K562 (cell line): ENCODE data around the gene LMBR1. TPM values are rescaled to one million over a fixed set of nuclear protein-coding genes. Genes with fewer than 3 reads are reported as not detected.

Experiments used
- ATAC-seq: fragments of 200-7000 bp; cut with Tn5 transposase; 3 replicates; pipeline ENCODE4 v1.9.1; 2020; ENCODE audit warnings: moderate library complexity
- BruUV-seq: library from RNA; stranded (reverse); fragments of 400-500 nt; replicated peaks from 2 replicates; lab custom pipeline; 2021; lab: Mats Ljungman, UMichigan
- CTCF ChIA-PET: fragments of 300-600 bp; formaldehyde crosslinking; extraction: SDS; loops from one replicate; lab custom pipeline; 2021; ENCODE audit warnings: low intra/inter-chr PET ratio; lab: Yijun Ruan, JAX
- POLR2A ChIA-PET: fragments of 300-600, 350-650 bp; sonication (Branson Sonifier 250); formaldehyde crosslinking; extraction: SDS; loops from one replicate; lab custom pipeline; 2021; ENCODE audit warnings: antibody characterized with exemption, inconsistent platforms; lab: Yijun Ruan, JAX
- DNase-seq, 4 experiments: peaks; one replicate each; pipeline versions ENCODE4 v3.0.0 to v3.0.0-alpha.2; 2011 to 2018; ENCODE audit warnings: low spot score in 3 of 4, mixed read lengths in 3 of 4; ENCODE audit errors: extremely low read depth in 1 of 4
- FAIRE-seq: peaks from 2 replicates; lab custom pipeline; 2011; peaks lifted over from hg19 to GRCh38; lab: Jason Lieb, UNC
- H2AFZ ChIP-seq: 2 replicates; pipeline ENCODE4 v1.6.0; 2011; ENCODE audit warnings: low read depth, low read length, control low read depth, inconsistent platforms
- H3K27ac ChIP-seq: fragments of 200-600 bp; 3 replicates; pipeline ENCODE4 v1.8.0; 2011; ENCODE audit warnings: low read depth, mild to moderate bottlenecking, control low read depth, inconsistent platforms, low read length, moderate library complexity, mixed read lengths; ENCODE audit errors: extremely low read depth
- H3K27me3 ChIP-seq, 2 experiments: fragments of 300-600 bp in 1 of 2; 2 replicates in 1 of 2; 3 replicates in 1 of 2; pipeline versions ENCODE4 v1.6.0 to v1.8.0; 2011; ENCODE audit warnings: inconsistent platforms in 2 of 2, low read length in 2 of 2, mild to moderate bottlenecking in 1 of 2, mixed read lengths in 1 of 2, moderate library complexity in 1 of 2; ENCODE audit not compliant: control insufficient read depth in 2 of 2, insufficient read depth in 2 of 2
- H3K36me3 ChIP-seq: fragments of 300-600 bp; 3 replicates; pipeline ENCODE4 v1.8.0; 2011; ENCODE audit warnings: mild to moderate bottlenecking, low read length, inconsistent platforms; ENCODE audit not compliant: control insufficient read depth, insufficient read depth
- H3K4me1 ChIP-seq, 2 experiments: fragments of 200-600 bp in 1 of 2; replicated peaks in 1 of 2; 2 replicates in 1 of 2; 3 replicates in 1 of 2; pipeline versions ENCODE4 v1.5.1 to v1.8.0; 2011; ENCODE audit warnings: inconsistent platforms in 2 of 2, low read length in 2 of 2, mild to moderate bottlenecking in 1 of 2, mixed read lengths in 1 of 2, moderate library complexity in 1 of 2; ENCODE audit not compliant: control insufficient read depth in 2 of 2, insufficient read depth in 2 of 2
- H3K4me2 ChIP-seq: 2 replicates; pipeline ENCODE4 v1.6.1; 2011; ENCODE audit warnings: low read length, control low read depth, inconsistent platforms, mixed read lengths; ENCODE audit not compliant: insufficient read depth
- H3K4me3 ChIP-seq: fragments of 200-600 bp; sonication (generic), shearing (Covaris generic); 2 replicates; pipeline ENCODE4 v1.5.1; 2016; ENCODE audit warnings: control low read depth, inconsistent platforms
- H3K79me2 ChIP-seq: fragments of 200-600 bp; 3 replicates; pipeline ENCODE4 v1.8.0; 2011; ENCODE audit warnings: low read length, inconsistent platforms; ENCODE audit not compliant: control insufficient read depth, insufficient read depth
- H3K9ac ChIP-seq, 2 experiments: 2 replicates each; pipeline versions ENCODE4 v1.6.0 to v1.6.1; 2011; ENCODE audit warnings: low read depth in 2 of 2, low read length in 2 of 2, control low read depth in 1 of 2, inconsistent platforms in 1 of 2, mild to moderate bottlenecking in 1 of 2, mixed read lengths in 1 of 2; ENCODE audit not compliant: insufficient read depth in 1 of 2
- H3K9me1 ChIP-seq: one replicate; pipeline ENCODE4 v1.6.0; 2011; ENCODE audit warnings: inconsistent platforms, mild to moderate bottlenecking, low read length, moderate library complexity; ENCODE audit not compliant: control insufficient read depth, insufficient read depth
- H3K9me3 ChIP-seq: replicated peaks from 2 replicates; pipeline ENCODE4 v1.5.1; 2011; ENCODE audit warnings: low read depth, low read length, inconsistent platforms; ENCODE audit not compliant: control insufficient read depth, insufficient read depth
- H4K20me1 ChIP-seq: replicated peaks from 2 replicates; pipeline ENCODE4 v1.6.1; 2011; ENCODE audit warnings: low read length, inconsistent platforms, mixed read lengths; ENCODE audit not compliant: control insufficient read depth, insufficient read depth
- ADNP ChIP-seq: fragments of 200-800 bp; sonication (Bioruptor generic); IDR thresholded peaks from 2 replicates; pipeline ENCODE4 v1.6.1; 2016; ENCODE audit warnings: missing genetic modification characterization, missing compliant biosample characterization
- ARHGAP35 ChIP-seq: fragments of 450-650 bp; IDR thresholded peaks from 2 replicates; pipeline ENCODE4 v1.6.1; 2018; ENCODE audit not compliant: partially characterized antibody
- ARNT ChIP-seq, 2 experiments: fragments of 450-650 bp; IDR thresholded peaks; 2 replicates each; pipeline ENCODE4 v1.6.1; 2016; ENCODE audit warnings: mild to moderate bottlenecking in 1 of 2
- ATF4 ChIP-seq: fragments of 450-650 bp; formaldehyde crosslinking; IDR thresholded peaks from 2 replicates; pipeline ENCODE4 v1.4.0; 2022; ENCODE audit warnings: mild to moderate bottlenecking, moderate library complexity
- BRCA1 ChIP-seq, 2 experiments: fragments of 450-650 bp in 1 of 2; sonication (generic) in 1 of 2; formaldehyde crosslinking in 1 of 2; IDR thresholded peaks; 2 replicates each; pipeline versions ENCODE4 v1.5.0 to v1.6.1; 2017 to 2020; ENCODE audit warnings: mild to moderate bottlenecking in 1 of 2, missing genetic modification reagents in 1 of 2
- HDAC3 ChIP-seq: fragments of 450-650 bp; IDR thresholded peaks from 2 replicates; pipeline ENCODE4 v1.6.1; 2018; ENCODE audit warnings: borderline replicate concordance, mild to moderate bottlenecking, moderate library complexity; ENCODE audit not compliant: partially characterized antibody
- HMG20B ChIP-seq: fragments of 250-450 bp; sonication (Bioruptor Pico); IDR thresholded peaks from 2 replicates; pipeline ENCODE4 v1.5.0; 2021; ENCODE audit warnings: mild to moderate bottlenecking
- JUND ChIP-seq, 2 experiments: IDR thresholded peaks; 2 replicates in 1 of 2; 3 replicates in 1 of 2; pipeline ENCODE4 v1.6.1; 2011; ENCODE audit warnings: borderline replicate concordance in 2 of 2, low read depth in 2 of 2, low read length in 2 of 2, improper control_type of control experiment in 1 of 2, missing biosample characterization in 1 of 2, missing genetic modification characterization in 1 of 2, missing genetic modification reagents in 1 of 2
- PTRF ChIP-seq: fragments of 450-650 bp; IDR thresholded peaks from 2 replicates; pipeline ENCODE4 v1.6.1; 2016; ENCODE audit warnings: mild to moderate bottlenecking, missing genetic modification characterization, missing compliant biosample characterization
- SMAD4 ChIP-seq: fragments of 250-450 bp; sonication (Bioruptor Pico); conservative IDR thresholded peaks from 2 replicates; pipeline ENCODE4 v1.8.0; 2021; ENCODE audit warnings: inconsistent platforms, mild to moderate bottlenecking, moderate library complexity
- TCF7L2 ChIP-seq: fragments of 150-350 bp; IDR thresholded peaks from 2 replicates; pipeline ENCODE4 v1.6.1; 2016; ENCODE audit warnings: low read depth, mild to moderate bottlenecking, low read length, moderate library complexity
- TCFL5 ChIP-seq: fragments of 250-450 bp; sonication (Bioruptor Pico); conservative IDR thresholded peaks from 2 replicates; pipeline ENCODE4 v1.6.1; 2021; ENCODE audit warnings: mild to moderate bottlenecking, moderate library complexity, matching md5 sums
- ZBTB11 ChIP-seq, 3 experiments: fragments of 200-800 bp in 1 of 3; fragments of 250-450 bp in 1 of 3; fragments of 450-650 bp in 1 of 3; sonication (Bioruptor Pico) in 1 of 3; sonication (Bioruptor generic) in 1 of 3; formaldehyde crosslinking in 1 of 3; IDR thresholded peaks; 2 replicates each; pipeline versions ENCODE4 v1.6.1 to v1.8.0; 2016 to 2022; ENCODE audit warnings: mild to moderate bottlenecking in 2 of 3, missing genetic modification characterization in 2 of 3, missing compliant biosample characterization in 1 of 3, moderate library complexity in 1 of 3
- WGBS: fragments of 100-300 bp; shearing (Covaris generic); methylation state at CpG from one replicate; pipeline ENCODE4 v1.1.6; 2016; ENCODE audit warnings: low coverage, mixed read lengths; ENCODE audit not compliant: insufficient coverage; ENCODE audit errors: missing lambda C conversion rate; 5-methylcytosine and 5-hydroxymethylcytosine counted together
- in situ Hi-C: fragments of 300-500 bp; cut with MboI; formaldehyde crosslinking; loops from 4 replicates; pipeline ENCODE4 v1.15.0; 2018; ENCODE audit warnings: inconsistent platforms, mixed read lengths
- intact Hi-C: fragments of 100-400 bp; cut with micrococcal nuclease; formaldehyde crosslinking; loops from 2 replicates; pipeline ENCODE4 v1.14.2; 2022
- polyA plus RNA-seq, 8 experiments: library from polyadenylated mRNA; depleted of rRNA in 4 of 8; stranded (reverse) in 5 of 8; unstranded in 3 of 8; fragments of >200 nt; fragmentation: Nextera tagmentation in 2 of 8; fragmentation: Illumina TruSeq in 1 of 8; extraction: Ambion mirVana in 2 of 8; extraction: Trizol in 1 of 8; gene quantifications; 2 replicates each; pipeline versions ENCODE4 v1.2.1 to v1.2.3, GENCODE V29; 2011 to 2014; ENCODE audit warnings: inconsistent platforms in 1 of 8, missing spikeins in 1 of 8
- total RNA-seq, 7 experiments: library from RNA; depleted of rRNA in 6 of 7; stranded (reverse); fragments of >200 nt in 6 of 7; fragmentation: Illumina TruSeq in 2 of 7; extraction: Trizol in 2 of 7; gene quantifications; 2 replicates each; pipeline versions ENCODE4 v1.2.1 to v1.2.3, GENCODE V29; 2011 to 2021; ENCODE audit warnings: low replicate concordance in 1 of 7

The LMBR1 gene
- total and polyA plus RNA-seq, 9 of the 15 experiments (the other 6 are each of a cell fraction or from before 2014, with no cell fraction given): 7.7 to 90.0 (median 59.9) TPM

GRCh38 chr7:156896388-156897022, 3.5 kb upstream of the LMBR1 start (continued):
- TF ChIP-seq ZBTB11 (CRISPR knock-in tag; IDR thresholded peaks at IDR 0.05): no peak

GRCh38 chr7:156895024-156895780, 2.2 kb upstream of the LMBR1 start:
- intact Hi-C loops: no loop called here
- FAIRE-seq: peak; percentile 19
- TF ChIP-seq HMG20B (CRISPR knock-in tag) (no peak), TCFL5 (CRISPR knock-in tag) (no peak), ATF4 (peak; percentile 61; the same call in 1 of the 2 replicates), BRCA1 (IDR thresholded peaks at IDR 0.05) (no peak), BRCA1 (CRISPR knock-in tag; IDR thresholded peaks at IDR 0.05) (no peak), JUND (IDR thresholded peaks at IDR 0.05; ENCODE audit: borderline replicate concordance, low read depth, low read length) (peak; percentile 67), JUND (tag; IDR thresholded peaks at IDR 0.05; ENCODE audit: borderline replicate concordance, low read depth, low read length) (no peak; the same call in 2 of the 3 replicates), PTRF (tag) (no peak), ADNP (tag) (no peak), ARNT (IDR thresholded peaks at IDR 0.05) (no peak), HDAC3 (no peak), TCF7L2 (no peak), SMAD4 (CRISPR knock-in tag) (0 out of 2 replicates have a peak, but pooled peaks have one; percentile 48), ARHGAP35 (no peak)

More at GRCh38 chr7:156895024-156895780, 2.2 kb upstream of the LMBR1 start:
- H3K79me2 ChIP-seq: peaks cover 25% of the 10 kb centered on the region
- no peak overlapping the region for H2AFZ ChIP-seq
- no peaks in the 10 kb centered on the region for H3K27me3 ChIP-seq
- H4K20me1 ChIP-seq: peaks cover 3% of the 10 kb centered on the region; the same call in 1 of the 2 replicates
- H3K4me1 ChIP-seq: peaks cover 14 to 18% of the 10 kb centered on the region in 2 experiments
- H3K4me2 ChIP-seq: no peak overlapping the region
- in situ Hi-C loops: no loop called here
- no peaks in the 10 kb centered on the region for H3K36me3 ChIP-seq
- no peaks in the 10 kb centered on the region for H3K9me1 ChIP-seq
- CTCF ChIA-PET: no interaction called here
- ATAC-seq (no peak), DNase-seq (peak in 2 of 4 experiments; percentile 47 to 52)
- 53% methylated on average over 6 of the region's 6 CpGs for WGBS
- BruUV-seq: no TSS peak
- no peaks in the 10 kb centered on the region for H3K9me3 ChIP-seq
- H3K27ac ChIP-seq: no peak overlapping the region
- POLR2A ChIA-PET: no interaction called here
- no peak overlapping the region for H3K9ac ChIP-seq
- no peak overlapping the region for H3K4me3 ChIP-seq
